Activated T-cell treated with anti-CD3 and anti-CD28 coated beads, Interleukin-2, amount 50 U/mL, for 4 hours (primary cell): Measurements from ENCODE around the gene FIBCD1. TPM values are rescaled to one million over a fixed set of nuclear protein-coding genes. Genes with fewer than 3 reads are reported as not detected.

Experiments used
- ATAC-seq, 2 donors: fragments of 200-7000 bp; cut with Tn5 transposase; one replicate each; pipeline ENCODE4 v1.10.0; 2021
- DNase-seq: peaks from one replicate; pipeline ENCODE4 v3.0.0-alpha.2; 2020
- H3K27me3 Mint-ChIP-seq: one replicate; pipeline ENCODE4 v1.8.0; 2021; ENCODE audit warnings: low read depth, mixed read lengths
- H3K36me3 Mint-ChIP-seq: one replicate; pipeline ENCODE4 v1.8.0; 2022; ENCODE audit warnings: mixed read lengths; ENCODE audit not compliant: insufficient read depth
- H3K4me1 Mint-ChIP-seq: one replicate; pipeline ENCODE4 v1.8.0; 2021; ENCODE audit warnings: low read depth, mixed read lengths
- H3K4me3 Mint-ChIP-seq: one replicate; pipeline ENCODE4 v1.8.0; 2021; ENCODE audit warnings: mild to moderate bottlenecking, moderate library complexity, mixed read lengths
- H3K9me3 Mint-ChIP-seq: one replicate; pipeline ENCODE4 v1.8.0; 2021; ENCODE audit warnings: mixed read lengths
- total RNA-seq, 3 donors: library from RNA; stranded (reverse); gene quantifications; one replicate each; pipeline ENCODE4 v1.2.1, GENCODE V29; 2021

FIBCD1 gene, protein sequence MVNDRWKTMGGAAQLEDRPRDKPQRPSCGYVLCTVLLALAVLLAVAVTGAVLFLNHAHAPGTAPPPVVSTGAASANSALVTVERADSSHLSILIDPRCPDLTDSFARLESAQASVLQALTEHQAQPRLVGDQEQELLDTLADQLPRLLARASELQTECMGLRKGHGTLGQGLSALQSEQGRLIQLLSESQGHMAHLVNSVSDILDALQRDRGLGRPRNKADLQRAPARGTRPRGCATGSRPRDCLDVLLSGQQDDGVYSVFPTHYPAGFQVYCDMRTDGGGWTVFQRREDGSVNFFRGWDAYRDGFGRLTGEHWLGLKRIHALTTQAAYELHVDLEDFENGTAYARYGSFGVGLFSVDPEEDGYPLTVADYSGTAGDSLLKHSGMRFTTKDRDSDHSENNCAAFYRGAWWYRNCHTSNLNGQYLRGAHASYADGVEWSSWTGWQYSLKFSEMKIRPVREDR
- total RNA-seq: not detected

DNA sequence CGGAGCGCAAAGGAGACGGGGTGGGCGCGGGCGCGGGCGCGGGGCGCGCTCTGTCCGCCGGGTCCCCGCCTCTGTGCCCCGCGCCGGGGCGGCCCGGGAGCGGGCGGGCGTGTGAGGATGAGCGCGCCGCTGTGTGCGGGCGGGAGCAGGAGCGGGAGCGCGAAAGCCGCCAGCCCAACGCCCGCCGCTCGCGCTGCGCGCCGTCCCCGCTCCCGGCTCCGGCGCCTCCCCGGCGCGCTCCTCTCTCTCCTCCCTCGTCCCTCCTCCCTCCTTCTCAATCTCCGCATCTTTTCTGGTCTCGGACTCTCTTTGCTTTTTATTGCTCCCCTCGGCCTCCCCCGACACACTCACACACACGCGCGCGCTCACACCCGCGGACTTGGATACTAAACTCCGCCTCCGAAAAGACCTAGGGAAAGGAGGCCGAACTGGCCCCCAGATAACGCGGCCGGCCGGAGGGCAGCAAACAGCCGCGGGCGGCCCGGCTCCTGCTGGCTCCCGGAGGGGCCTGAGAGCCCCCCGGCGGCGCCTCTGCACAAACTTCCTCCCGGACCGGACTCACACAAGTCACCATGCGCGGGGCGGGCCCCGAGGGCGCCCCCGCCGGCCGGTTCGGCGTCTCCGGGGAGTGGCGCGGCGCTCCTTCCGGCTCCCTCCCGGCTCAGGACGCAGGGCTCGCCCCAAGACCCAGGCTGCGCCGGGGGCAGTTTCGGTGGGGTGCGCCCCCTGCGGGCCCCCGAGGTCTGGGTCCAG lies at the start of gene FIBCD1:
Gene FIBCD1 (minus strand): TSS at position 596 of the 753 bp plus-strand sequence. CDS start 640 bp downstream, outside the sequence.
- H3K4me1 Mint-ChIP-seq: peaks cover 11% of the 10 kb centered on the region
- no peaks in the 10 kb centered on the region for H3K9me3 Mint-ChIP-seq
- H3K36me3 Mint-ChIP-seq: no peaks in the 10 kb centered on the region
- peak within 1 kb of the TSS; percentile 24 for H3K4me3 Mint-ChIP-seq
- ATAC-seq (peak in 1 of 2 donors; percentile 36), DNase-seq (no peak)
- H3K27me3 Mint-ChIP-seq: peaks cover 68% of the 10 kb centered on the region

DNA sequence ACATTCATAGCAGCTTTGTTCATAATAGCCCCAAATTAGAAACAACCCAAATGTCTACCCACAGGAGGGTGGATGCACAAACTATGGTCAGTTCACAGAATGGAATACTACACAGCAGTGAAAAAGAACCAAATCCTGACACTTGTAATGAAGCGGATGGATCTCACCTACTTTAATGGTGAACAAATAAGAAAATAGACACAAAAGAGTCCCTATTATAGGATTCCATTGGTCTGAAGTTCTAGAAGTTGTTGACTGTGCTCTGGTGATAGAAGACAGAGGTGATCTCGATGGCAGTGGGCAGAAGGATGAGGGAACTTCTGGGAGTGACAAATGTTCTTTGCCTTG lies 49.3 kb upstream of the FIBCD1 start:
- ATAC-seq (no peak), DNase-seq (no peak)
- peaks cover 6% of the 10 kb centered on the region for H3K27me3 Mint-ChIP-seq
- no peaks in the 10 kb centered on the region for H3K36me3 Mint-ChIP-seq
- no peaks in the 10 kb centered on the region for H3K4me1 Mint-ChIP-seq
- no peak overlapping the region for H3K4me3 Mint-ChIP-seq
- no peaks in the 10 kb centered on the region for H3K9me3 Mint-ChIP-seq

DNA sequence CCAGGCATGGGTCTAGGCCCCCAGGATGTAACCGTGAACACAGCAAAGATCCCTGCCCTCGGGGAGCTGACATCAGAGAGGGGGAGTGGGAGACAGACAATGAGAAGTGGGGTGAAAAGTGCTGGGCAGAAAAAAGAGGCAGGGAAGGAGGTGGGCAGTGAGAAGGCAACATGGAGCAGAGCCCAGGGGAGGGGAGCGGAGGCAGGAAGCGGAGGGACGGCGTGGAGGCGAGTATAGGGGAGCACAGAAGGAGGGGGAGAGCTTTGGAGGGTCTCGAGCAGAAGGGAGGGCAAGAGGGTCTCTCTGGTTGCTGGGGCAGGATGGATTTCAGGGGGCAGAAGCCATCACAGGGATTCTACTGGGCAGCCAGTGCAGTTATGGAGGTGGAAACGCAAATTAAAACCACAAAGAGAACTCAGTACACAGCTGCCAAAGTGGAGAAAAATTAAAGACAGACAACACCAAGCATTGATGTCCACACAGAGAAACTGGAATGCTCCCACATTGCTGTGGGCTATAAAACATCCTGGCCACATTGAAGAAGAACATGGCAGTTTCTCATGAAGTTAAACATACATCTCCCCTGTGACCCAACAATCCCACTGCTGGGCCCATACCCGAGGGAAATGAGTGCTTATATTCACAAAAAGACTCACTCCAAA lies 48.8 kb upstream of the FIBCD1 start:
- Mint-ChIP-seq H3K36me3 (no peaks in the 10 kb centered on the region), H3K4me3 (no peak overlapping the region), H3K9me3 (no peaks in the 10 kb centered on the region), H3K4me1 (no peaks in the 10 kb centered on the region), H3K27me3 (peaks cover 5% of the 10 kb centered on the region)
- no peak for ATAC-seq
- no peak for DNase-seq

DNA sequence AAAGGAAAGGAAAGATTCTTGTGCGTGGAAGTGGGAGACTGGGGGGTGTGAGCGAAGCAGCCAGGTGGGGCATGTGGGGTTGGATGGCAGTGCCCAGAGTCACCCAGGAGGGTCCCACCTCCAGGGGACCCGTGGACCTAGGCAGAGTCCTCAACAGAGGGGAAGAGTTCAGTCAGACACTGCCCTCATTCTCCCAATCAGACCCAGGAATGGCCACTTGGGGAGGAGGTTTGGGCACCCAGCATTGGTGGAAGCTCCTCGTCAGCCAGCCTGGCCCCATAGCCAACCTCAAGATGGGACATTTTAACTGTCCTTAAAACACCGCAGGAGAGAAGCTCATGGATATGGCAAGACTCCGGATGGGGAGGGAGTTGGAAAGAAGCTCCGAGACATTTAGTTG lies 48.0 kb upstream of the FIBCD1 start:
- DNase-seq (no peak), ATAC-seq (no peak)
- H3K36me3 Mint-ChIP-seq: no peaks in the 10 kb centered on the region
- H3K4me3 Mint-ChIP-seq: no peak overlapping the region
- H3K9me3 Mint-ChIP-seq: no peaks in the 10 kb centered on the region
- H3K27me3 Mint-ChIP-seq: peaks cover 4% of the 10 kb centered on the region
- no peaks in the 10 kb centered on the region for H3K4me1 Mint-ChIP-seq

DNA sequence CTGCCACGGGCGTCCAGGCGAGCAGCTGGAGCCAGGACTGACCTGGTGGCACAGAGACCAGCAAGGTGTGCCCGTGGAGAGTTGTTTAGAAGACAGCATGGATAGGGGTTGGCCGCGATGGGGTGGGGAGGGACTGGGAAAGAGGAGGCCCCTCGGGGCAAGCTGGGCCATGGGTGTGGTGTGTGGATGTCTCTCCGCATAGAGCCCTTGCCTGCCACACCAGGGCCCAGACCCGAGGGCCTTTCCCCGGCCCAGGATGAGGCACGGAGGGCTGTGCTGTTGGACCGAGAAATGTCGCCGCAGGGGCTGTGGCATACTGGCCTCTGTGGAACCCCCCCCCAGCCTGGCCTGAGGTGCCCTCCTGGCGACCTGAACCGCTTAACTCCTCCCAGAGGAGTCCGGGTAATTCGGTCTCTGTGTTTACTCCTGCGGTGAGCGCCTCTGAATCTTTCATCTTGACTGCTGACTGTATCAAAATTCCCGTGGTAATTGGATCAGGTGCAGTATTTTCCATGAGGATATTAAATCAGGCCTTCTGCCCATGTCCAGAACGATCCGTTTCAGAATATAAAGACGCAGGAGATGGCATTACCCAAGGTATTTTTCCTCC lies 47.4 kb upstream of the FIBCD1 start:
- Mint-ChIP-seq H3K4me3 (no peak overlapping the region), H3K9me3 (no peaks in the 10 kb centered on the region), H3K27me3 (peaks cover 4% of the 10 kb centered on the region)

DNA sequence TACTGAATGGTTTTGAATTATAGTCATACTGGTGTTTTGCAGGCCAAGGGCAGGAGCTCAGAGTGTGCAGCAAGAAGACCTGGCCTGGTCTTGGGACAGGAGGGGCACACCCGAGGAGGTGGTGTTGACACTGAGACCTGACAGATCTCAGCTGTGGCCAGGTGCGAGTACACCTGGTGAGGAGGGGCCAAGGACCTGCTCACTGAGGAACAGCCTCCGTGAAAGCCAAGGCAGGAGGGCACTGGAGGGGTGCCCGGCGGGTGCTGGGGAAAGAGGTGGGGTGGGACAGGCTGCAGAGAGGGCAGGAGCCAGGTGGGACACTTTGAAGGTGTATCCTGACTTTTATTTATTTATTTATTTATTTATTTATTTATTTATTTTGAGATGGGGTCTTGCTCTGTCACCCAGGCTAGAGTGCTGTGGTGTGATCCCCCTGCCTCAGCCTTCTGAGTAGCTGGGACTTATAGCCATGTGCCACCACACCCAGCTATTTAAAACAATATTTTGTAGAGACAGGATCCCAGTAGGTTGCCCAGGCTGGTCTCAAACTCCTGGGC lies 46.6 kb upstream of the FIBCD1 start:
- no peaks in the 10 kb centered on the region for H3K4me1 Mint-ChIP-seq
- H3K27me3 Mint-ChIP-seq: peaks cover 3% of the 10 kb centered on the region
- ATAC-seq (no peak), DNase-seq (no peak)
- H3K4me3 Mint-ChIP-seq: no peak overlapping the region
- H3K36me3 Mint-ChIP-seq: no peaks in the 10 kb centered on the region
- H3K9me3 Mint-ChIP-seq: no peaks in the 10 kb centered on the region

More for the DNA sequence above, 47.4 kb upstream of the FIBCD1 start:
- ATAC-seq: no peak
- no peaks in the 10 kb centered on the region for H3K4me1 Mint-ChIP-seq
- H3K36me3 Mint-ChIP-seq: no peaks in the 10 kb centered on the region
- no peak for DNase-seq

DNA sequence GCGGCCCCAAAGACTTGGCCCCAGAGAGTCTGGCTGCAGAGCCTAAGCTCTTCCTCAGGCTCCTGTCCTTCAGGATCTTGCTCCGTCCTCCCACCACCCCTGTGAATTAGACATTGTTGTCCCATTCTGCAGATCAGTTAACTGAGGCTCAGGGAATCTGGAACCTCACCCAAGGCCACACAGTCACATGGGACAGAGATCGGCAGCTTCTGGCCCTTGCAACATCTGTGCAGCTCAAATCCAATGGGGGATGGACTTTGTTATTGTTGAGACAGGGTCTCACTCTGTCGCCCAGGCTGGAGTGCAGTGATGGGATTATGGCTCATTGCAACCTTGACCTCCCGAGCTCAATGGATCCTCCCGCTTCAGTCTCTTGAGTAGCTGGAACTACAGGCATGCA lies 46.0 kb upstream of the FIBCD1 start:
- Mint-ChIP-seq H3K36me3 (no peaks in the 10 kb centered on the region), H3K9me3 (no peaks in the 10 kb centered on the region), H3K27me3 (peaks cover 3% of the 10 kb centered on the region), H3K4me3 (no peak overlapping the region), H3K4me1 (no peaks in the 10 kb centered on the region)
- DNase-seq (no peak), ATAC-seq (no peak)

DNA sequence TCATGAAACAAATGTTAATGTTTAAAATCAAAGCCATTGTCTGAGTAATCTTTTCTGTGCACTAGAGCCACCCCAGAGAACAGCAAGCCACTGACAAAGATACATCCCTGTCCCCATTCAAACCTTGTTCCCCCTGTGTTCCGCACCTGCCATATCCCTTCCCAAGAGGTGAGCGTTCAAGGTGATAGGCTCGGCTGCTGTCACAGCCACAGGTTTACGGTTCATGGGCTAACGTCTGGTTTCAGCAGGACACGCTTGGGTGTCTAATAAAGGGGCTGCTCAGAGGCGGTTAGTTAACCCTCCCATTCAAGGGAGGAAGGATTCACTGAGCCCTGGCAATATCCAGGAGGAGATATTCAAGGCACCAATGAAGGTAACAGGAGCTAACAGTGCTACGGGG lies 45.5 kb upstream of the FIBCD1 start:
- Mint-ChIP-seq H3K9me3 (no peaks in the 10 kb centered on the region), H3K4me3 (no peak overlapping the region), H3K27me3 (peaks cover 3% of the 10 kb centered on the region), H3K36me3 (no peaks in the 10 kb centered on the region), H3K4me1 (no peaks in the 10 kb centered on the region)
- no peak for DNase-seq
- no peak for ATAC-seq

DNA sequence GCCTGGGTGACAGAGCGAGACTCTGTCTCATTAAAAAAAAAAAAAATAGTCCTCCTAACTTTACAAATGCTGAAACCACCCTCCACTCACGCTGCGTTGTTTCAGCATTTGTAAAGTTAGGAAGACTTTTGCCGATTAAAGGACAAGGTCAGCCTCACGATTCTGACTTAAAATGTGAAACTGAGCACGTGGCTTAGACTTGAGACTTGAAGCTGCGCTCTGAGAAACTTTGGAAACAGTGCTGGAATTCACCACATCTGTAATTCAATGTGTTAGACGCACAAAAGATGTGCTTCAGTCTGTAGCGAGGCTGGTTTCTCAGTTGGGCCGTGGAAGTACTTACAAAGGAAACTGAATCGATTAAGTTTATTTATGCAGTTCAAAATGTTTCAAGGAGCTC lies 44.9 kb upstream of the FIBCD1 start:
- no peak for ATAC-seq
- Mint-ChIP-seq H3K4me3 (no peak overlapping the region), H3K9me3 (no peaks in the 10 kb centered on the region), H3K27me3 (peaks cover 3% of the 10 kb centered on the region), H3K36me3 (no peaks in the 10 kb centered on the region), H3K4me1 (no peaks in the 10 kb centered on the region)
- DNase-seq: no peak

DNA sequence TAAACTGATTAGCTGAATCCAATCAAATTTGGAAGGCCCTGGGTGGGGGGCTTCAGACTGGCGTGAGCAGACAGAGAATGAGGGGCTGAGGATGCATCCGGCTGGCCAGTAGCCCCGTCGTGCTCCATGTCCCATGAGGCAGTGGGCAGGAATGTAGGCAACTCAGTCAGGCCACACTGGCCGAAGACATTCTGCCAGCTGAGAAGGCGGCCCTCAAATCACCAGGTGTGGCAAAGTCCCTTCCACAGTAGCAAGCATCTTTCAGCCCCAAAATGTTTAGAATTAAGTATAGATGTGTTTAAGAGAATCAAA lies 44.3 kb upstream of the FIBCD1 start:
- Mint-ChIP-seq H3K4me3 (no peak overlapping the region), H3K27me3 (peaks cover 3% of the 10 kb centered on the region), H3K4me1 (no peaks in the 10 kb centered on the region), H3K9me3 (no peaks in the 10 kb centered on the region), H3K36me3 (no peaks in the 10 kb centered on the region)
- ATAC-seq (no peak), DNase-seq (no peak)

DNA sequence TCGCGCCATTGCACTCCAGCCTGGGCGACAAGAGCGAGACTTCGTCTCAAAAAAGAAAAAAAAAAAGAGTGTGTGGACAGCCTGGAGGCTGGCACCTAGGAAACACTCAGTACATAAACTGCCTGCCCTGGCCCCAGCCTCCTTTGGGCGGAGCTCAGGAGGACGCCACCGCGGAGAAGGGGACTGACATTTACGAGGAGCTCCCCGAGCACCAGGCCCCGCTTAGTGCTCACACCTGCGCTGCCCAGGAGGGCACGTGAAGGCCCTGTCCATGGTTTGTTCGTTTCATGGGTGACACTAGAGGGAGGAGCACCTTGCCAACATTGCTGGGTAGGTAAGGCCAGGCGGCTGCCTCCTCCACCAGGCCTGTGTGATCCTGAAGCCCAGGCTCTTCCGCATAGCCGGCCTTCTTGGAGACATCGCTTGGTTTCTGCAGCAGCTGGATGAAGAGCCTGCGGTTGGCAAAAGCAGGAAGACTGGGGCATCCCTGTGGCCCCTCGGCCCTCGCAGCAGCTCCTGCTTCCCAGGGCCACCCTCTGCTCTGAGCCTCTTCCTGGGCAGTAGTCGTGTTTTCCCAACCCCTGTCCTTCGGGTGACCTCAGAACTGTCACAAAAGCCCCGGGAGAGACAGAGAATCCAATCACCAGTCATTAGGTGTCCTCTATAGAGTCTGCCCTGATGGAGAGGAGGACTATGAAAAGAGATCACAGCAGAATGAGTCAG lies 43.8 kb upstream of the FIBCD1 start:
- Mint-ChIP-seq H3K4me3 (no peak overlapping the region), H3K36me3 (no peaks in the 10 kb centered on the region), H3K4me1 (no peaks in the 10 kb centered on the region), H3K27me3 (peaks cover 3% of the 10 kb centered on the region), H3K9me3 (no peaks in the 10 kb centered on the region)
- DNase-seq (no peak), ATAC-seq (no peak)

DNA sequence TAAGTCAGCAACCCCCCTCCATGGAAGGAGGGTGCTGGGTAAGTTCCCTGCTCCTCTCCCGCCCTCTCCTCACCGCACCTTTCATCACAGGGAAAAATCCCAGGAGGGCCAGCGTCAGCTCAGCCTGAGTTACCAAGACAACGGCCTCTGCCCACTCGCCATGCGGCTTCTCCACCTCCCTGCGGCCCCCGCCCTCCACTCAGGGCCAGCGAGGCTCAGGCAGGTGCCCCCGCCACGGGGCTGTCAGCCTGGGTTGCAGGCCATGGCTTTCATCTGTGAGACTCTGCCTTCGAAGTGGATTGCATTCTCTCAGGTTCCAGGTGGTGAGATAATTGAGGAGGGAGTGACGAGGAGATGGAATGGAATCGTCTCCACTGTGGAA lies 42.7 kb upstream of the FIBCD1 start:
- no peaks in the 10 kb centered on the region for H3K4me1 Mint-ChIP-seq
- peaks cover 3% of the 10 kb centered on the region for H3K27me3 Mint-ChIP-seq
- DNase-seq (no peak), ATAC-seq (no peak)
- no peaks in the 10 kb centered on the region for H3K9me3 Mint-ChIP-seq
- no peaks in the 10 kb centered on the region for H3K36me3 Mint-ChIP-seq
- no peak overlapping the region for H3K4me3 Mint-ChIP-seq

DNA sequence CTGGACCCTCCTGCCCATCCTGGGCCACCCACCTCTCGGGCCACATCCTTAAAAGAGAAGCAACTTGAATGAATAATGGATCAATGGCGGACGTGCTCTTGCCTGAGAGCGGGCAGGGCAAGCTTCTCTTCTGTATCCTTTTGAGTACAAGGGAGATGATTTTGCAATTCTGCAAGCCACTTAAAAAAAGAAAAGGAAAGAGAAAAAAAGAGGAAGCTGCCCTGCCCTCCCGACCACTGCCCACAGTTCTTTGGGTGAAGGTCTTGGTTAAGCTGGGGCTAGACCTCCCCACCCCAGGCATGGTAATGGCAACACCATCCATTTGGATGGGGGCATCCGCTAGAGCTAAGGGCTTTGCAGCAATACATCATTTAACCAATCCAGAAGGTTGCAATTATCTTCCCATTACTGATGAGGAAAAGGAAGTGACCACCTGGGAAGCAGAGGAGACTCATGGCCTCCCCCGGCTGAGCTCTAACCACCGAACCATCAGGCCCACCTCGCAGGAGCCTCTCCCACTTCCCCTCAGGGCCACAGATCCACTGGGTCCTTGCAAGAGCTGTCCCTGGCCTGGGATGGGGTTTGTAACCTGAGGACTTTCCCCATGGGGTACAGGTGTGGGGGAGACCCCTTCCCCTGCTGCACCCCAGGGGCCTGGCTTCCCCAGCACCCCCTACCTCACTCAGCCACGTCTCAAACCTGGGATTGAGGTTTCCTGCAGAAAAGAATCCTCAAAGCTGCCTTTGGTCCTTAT lies 42.1 kb upstream of the FIBCD1 start:
- Mint-ChIP-seq H3K27me3 (peaks cover 3% of the 10 kb centered on the region), H3K4me1 (no peaks in the 10 kb centered on the region), H3K9me3 (no peaks in the 10 kb centered on the region), H3K36me3 (no peaks in the 10 kb centered on the region), H3K4me3 (no peak overlapping the region)
- DNase-seq (no peak), ATAC-seq (no peak)
